Measurements from ENCODE around the gene POLDIP2.

Gene POLDIP2

DNA sequence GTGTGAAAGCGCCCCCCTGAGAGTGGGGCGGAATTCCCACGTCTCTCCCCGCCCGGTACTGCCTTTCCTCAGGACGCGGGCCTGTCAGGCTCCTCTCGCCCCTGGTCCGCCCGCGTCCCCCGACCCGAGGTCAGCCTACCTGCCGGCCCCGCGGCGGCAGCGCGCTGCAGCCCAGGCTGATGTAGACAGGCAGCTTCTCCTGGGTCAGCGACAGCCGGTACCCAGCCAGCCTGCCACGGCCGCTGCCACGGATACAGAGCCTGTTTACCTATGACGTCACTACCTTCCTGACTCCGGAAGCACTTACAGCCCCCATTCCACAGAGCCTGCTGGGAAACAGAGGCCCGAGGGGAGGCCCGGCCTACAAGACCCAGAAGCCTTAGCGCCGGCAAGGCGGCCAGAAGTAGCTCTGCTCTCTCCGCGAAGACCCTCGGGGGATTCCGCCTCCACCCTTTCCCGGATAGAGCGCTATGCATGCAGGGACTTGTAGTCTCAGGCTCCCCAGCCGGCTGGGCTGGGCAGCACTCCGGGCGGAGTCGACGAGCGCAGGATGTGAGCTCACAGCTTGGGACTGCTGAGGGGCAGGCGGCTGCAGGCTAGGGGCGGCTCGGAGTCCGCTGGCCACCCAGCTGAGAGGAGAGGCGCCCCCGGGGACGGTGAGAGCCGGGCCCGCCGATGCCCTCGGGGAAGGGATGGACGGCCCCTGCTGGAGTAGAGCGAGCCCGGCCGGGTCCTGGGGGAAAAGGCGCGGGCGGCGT is 21.9 kb downstream of the POLDIP2 start, which contains the start of the genes IFT20 and TNFAIP1:
TSS of gene IFT20 (minus strand) at position 272 of the 758 bp plus-strand sequence. CDS start 3,487 bp downstream, outside the sequence.
TSS of gene TNFAIP1 (plus strand) at position 561 of the 758 bp plus-strand sequence. CDS start 3,761 bp downstream, outside the sequence.
- peak; percentile 100 for DNase-seq

DNA sequence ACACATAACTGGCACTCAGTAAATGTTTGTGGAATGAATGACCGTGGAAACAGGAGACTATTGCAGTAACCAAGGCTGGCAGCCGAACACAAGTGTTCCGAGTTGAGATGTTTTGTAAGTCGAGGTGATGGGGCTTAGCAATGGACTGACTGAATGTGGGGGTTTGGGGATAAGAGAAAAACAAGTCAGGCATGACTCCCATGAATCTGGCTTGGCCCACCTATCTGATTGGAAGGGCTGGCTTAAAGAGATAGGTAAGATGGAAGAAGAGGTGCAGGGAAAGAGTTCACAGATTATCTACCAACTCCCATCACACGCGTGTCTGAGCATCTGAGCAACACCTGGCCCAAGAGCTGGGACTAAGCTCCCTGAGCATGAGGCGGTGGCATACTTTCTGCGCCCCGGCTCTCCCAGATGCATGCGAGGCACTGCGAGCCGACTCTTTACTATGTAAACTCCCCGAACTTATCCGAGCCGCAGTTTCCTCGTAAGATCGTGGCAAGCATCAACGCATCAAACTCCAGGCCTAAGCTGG is 22.6 kb downstream of the POLDIP2 start:
- DNase-seq, result no peak

GRCh38 chr17:28334171-28334570 is 23.2 kb downstream of the POLDIP2 start:
- no peak for DNase-seq

DNA sequence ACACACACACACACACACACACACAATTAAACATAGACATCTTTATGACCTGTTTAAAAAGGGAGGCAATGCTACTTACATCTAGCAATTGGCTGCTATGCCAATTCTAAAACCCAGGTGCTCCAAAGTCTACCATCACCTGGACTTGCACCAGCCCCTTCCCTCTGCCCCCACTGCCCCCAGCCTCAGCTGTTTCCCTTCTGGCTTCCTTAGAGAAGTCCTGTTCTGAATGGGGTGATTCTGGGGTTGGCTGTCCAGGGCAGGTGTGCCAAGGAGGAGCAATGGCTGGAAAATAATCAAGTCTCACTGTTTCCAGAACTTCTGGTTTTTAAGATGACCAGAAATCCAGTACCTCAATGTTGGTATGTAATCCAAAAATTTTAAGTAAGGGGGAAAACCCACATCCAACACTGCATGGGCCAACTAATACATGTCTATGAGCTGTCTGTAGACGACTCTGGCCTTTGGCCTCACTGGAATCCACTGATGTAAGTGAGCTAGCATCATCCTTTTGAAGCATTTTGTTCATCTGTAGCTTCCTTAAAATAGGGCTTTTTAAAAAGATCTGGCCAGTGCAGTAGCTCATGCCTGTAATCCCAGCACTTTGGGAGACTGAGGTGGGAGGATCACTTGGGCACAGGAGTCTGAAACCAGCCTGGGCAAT is 24.1 kb downstream of the POLDIP2 start:
- DNase-seq, result peak; percentile 38

DNA sequence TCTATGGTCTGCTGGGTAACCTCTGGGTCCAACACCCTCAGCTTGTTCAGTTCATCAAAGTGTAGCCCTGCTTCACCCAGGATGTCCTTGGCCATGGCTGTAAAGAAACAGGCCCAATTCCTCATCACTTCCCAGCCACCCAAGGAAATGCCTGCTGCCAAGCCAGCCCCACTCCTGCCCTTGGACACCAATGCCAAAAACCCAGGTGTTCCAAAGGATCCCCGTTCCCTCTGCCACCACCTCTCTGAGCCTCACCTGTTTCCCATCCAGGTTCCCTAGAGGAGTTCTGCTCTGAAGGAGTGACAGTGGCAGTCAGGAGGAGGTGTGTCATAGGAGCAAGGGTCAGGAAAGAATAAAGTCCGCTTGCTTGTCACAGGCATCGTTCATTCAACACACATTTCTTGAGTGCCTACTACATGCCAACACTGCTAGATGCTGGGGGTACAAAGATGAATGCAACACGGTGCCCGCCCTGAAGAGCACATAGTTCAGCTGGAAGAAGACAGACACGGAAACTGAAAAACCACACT is 25.4 kb downstream of the POLDIP2 start:
- DNase-seq, result no peak

GRCh38 chr17:28330671-28331070 is 26.7 kb downstream of the POLDIP2 start:
- no peak for DNase-seq

GRCh38 chr17:28328325-28328724 is 29.0 kb downstream of the POLDIP2 start:
- DNase-seq, result peak; percentile 39

DNA sequence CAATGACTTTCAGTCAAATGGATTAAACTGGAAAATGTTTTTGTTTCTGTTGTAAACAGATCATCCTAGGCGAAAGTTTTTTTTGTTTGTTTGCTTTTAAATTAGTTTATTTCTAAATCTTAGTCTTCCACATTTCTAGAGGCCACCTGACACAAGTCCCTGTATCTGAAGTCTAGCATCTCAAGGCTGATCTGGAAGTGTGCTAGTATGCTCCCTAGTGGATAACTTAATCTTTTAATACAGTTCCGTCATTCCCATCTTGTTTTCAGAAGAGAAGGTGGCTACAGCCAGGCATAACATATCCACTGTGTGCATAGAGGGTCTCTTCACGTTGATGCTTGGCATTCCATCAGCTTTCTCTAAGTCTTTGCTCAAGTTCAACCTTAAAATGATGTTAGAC is 29.6 kb downstream of the POLDIP2 start:
- no peak for DNase-seq

GRCh38 chr17:28327031-28327607 is 30.2 kb downstream of the POLDIP2 start:
- DNase-seq, result no peak

DNA sequence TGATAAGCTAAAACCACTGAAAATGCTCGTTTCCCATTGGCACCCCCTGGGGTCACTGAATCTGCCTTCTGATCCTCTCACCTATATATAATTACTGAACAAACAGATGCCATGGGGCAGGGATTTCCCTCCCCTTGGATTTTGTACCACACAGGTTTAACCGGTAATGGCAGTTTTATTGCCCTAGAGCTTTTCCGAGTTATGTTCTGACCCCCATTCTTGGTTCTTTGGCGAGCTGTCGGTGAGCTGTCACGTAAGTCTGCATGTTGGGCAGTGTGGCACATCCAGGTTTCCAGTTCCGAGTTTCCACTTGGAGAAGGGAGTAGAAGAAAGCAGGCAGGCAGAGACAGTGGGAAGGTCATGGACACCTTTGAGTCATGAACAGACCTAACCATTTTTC is 31.2 kb downstream of the POLDIP2 start:
- DNase-seq, result no peak

DNA sequence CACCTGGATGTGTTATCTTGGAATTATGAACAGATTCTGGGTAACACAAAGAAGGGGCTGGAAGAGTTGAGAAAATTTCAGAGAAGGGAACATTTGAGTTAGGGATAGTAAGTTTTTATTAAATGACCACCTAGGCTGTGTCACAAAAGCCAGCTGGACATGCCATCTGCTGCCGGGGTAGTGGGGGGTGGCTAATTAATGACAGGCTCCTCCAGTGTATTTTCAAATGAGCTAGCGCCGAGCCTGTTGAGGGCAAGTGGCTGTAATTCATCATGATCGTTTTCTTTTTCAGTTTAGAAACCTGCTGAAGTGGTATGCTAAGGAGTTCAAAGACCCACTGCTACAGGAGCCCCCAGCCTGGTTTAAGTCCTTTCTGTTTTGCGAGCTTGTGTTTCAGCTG is 32.1 kb downstream of the POLDIP2 start:
- DNase-seq, result no peak

DNA sequence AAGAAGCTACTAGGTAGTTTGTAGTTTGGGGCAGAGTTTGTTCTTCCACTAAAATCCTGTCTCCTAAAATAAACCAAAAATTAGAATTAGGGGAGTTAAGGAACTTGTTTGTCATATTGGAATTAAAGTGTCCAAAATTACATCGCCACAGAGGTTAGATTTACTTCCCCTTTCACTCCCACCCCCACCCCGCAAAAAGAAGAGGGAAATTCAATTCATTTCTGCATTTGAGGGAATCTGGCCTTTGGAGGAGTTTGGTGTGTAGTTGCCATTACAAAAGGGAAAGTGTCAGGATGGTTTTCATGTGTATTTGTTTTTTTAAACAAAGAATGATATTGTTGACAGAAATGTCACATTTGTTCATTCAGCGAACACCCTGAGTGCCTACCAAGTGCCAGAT is 32.5 kb downstream of the POLDIP2 start:
- DNase-seq, result no peak

- no peak for DNase-seq
Measured at GRCh38 chr17:28324267-28324745, 33.0 kb downstream of the POLDIP2 start.

GRCh38 chr17:28320215-28321061 is 36.9 kb downstream of the POLDIP2 start:
- no peak for DNase-seq

- no peak for DNase-seq
Measured at GRCh38 chr17:28319598-28319935, 37.8 kb downstream of the POLDIP2 start.

DNA sequence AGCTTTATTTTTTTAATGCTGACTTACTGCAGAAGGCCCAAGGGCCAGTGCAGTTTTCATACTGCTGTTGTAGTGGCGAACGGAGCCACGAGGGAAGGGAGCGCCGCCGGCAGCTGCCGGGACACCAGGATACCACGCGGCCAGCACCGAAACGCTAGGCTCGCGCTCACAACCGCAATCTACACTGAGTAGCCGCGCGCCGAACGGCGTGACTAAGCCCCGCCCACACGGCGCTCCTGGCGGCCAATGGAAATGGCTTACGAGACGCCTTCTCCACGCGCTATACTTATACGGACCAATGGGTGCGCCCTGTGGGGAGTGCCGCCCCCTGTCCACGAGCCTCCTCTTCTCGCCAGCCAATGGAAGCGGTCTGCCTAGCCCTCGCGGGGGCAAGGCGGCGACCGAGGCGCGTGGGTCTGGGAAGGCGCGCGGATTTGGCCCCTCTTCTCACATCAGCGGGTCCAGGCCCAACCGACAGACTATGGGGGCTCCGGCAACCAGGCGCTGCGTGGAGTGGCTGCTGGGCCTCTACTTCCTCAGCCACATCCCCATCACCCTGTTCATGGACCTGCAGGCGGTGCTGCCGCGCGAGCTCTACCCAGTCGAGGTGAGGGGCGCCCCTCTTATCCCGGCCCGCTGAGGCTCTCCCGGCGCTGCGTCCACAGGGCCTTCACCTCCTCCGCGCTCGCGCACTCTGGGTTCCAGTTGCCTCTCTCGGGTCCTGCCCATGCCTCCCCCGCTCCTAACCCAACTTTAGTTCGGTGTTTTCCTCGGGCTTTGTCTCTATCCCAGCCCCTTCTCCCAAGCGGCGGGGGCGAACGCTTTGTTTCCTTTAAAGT is 38.3 kb downstream of the POLDIP2 start, which contains the start of gene TMEM97:
TSS of gene TMEM97 (plus strand) at position 442 of the 839 bp plus-strand sequence. CDS start at position 482, 40 bp downstream.
- DNase-seq, result peak; percentile 98

GRCh38 chr17:28317966-28318758 is 39.2 kb downstream of the POLDIP2 start:
- DNase-seq, result no peak

GRCh38 chr17:28317099-28317965 is 40.0 kb downstream of the POLDIP2 start:
- no peak for DNase-seq

Measured in EL (cell line).